ENCODE data around the gene ARHGAP12. TPM values are rescaled to one million over a fixed set of nuclear protein-coding genes. Genes with fewer than 3 reads are reported as not detected.
A peak's percentile ranks its signal among the peaks of the same experiment; 100 is the strongest.

The ARHGAP12 gene, protein sequence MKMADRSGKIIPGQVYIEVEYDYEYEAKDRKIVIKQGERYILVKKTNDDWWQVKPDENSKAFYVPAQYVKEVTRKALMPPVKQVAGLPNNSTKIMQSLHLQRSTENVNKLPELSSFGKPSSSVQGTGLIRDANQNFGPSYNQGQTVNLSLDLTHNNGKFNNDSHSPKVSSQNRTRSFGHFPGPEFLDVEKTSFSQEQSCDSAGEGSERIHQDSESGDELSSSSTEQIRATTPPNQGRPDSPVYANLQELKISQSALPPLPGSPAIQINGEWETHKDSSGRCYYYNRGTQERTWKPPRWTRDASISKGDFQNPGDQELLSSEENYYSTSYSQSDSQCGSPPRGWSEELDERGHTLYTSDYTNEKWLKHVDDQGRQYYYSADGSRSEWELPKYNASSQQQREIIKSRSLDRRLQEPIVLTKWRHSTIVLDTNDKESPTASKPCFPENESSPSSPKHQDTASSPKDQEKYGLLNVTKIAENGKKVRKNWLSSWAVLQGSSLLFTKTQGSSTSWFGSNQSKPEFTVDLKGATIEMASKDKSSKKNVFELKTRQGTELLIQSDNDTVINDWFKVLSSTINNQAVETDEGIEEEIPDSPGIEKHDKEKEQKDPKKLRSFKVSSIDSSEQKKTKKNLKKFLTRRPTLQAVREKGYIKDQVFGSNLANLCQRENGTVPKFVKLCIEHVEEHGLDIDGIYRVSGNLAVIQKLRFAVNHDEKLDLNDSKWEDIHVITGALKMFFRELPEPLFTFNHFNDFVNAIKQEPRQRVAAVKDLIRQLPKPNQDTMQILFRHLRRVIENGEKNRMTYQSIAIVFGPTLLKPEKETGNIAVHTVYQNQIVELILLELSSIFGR
- total RNA-seq (19.2 and 19.3 TPM in 2 replicates), polyA plus RNA-seq (3.7 and 5.8 TPM in 2 replicates), polyA minus RNA-seq (12.4 and 12.6 TPM in 2 replicates), Bru-seq, nascent RNA (percentile 86 among the genes with signal in this experiment), BruChase-seq, experiment 1, labeled RNA remaining after a 6-hour chase (percentile 63 among the genes with signal in this experiment), BruChase-seq, experiment 2, labeled RNA remaining after a 2-hour chase (percentile 84 among the genes with signal in this experiment)
- polyA plus RNA-seq (2011; cell fraction: cytosol; rRNA removed) = 5.7 TPM in 2 replicates
- polyA plus RNA-seq (2011; cell fraction: nucleus; rRNA removed) = 22.2 and 27.5 TPM in 2 replicates
- 14.0 TPM in 2 replicates for polyA plus RNA-seq (2012)
- 6.5 TPM for polyA minus RNA-seq (2011; cell fraction: cytosol; rRNA and poly(A)+ RNA removed)
- polyA minus RNA-seq (2011; cell fraction: nucleus; rRNA and poly(A)+ RNA removed) = 28.8 and 36.9 TPM in 2 replicates
- long read RNA-seq, full-length matches to known transcripts = 2 of 6 reads
- long read RNA-seq, partial matches to known transcripts = 2 of 6 reads
- long read RNA-seq, other reads (novel, unspliced or antisense) = 2 of 6 reads

- Histone ChIP-seq H3K9me1 (replicated peaks; ENCODE audit: control insufficient read depth, extremely low read depth, insufficient read depth, low read length) (no peaks in the 10 kb centered on the region), H3K9me3 (replicated peaks; ENCODE audit: control insufficient read depth, insufficient read depth, low read length) (no peaks in the 10 kb centered on the region), H3K79me2 (ENCODE audit: control insufficient read depth, insufficient read depth, low read length) (peaks cover 31% of the 10 kb centered on the region), H3K9ac (replicated peaks; ENCODE audit: extremely low read depth, insufficient read depth, low read length) (peak within 1 kb of the TSS; percentile 80), H4K20me1 (replicated peaks; ENCODE audit: control insufficient read depth, extremely low read depth, insufficient read depth, low read length) (peaks cover 2% of the 10 kb centered on the region), H2AFZ (ENCODE audit: low read depth, low read length) (peak within 1 kb of the TSS; percentile 98), H3K4me1 (ENCODE audit: control insufficient read depth, extremely low read depth, insufficient read depth, low read length) (peaks cover 26% of the 10 kb centered on the region), H3K27me3 (ENCODE audit: control insufficient read depth in 2 of 2, insufficient read depth in 2 of 2, low read length in 2 of 2) (no peaks in the 10 kb centered on the region), H3K4me2 (ENCODE audit: insufficient read depth, low read length) (peak within 1 kb of the TSS; percentile 96), H3K4me3 (replicated peaks in 1 of 3; ENCODE audit: insufficient read depth in 1 of 3, low read depth in 1 of 3, low read length in 3 of 3) (peak within 1 kb of the TSS; percentile 74 to 90 (median 80)), H3K36me3 (ENCODE audit: control insufficient read depth in 2 of 2, extremely low read depth in 1 of 2, insufficient read depth in 2 of 2, low read length in 2 of 2) (no peaks in the 10 kb centered on the region), H3K27ac (ENCODE audit: insufficient read depth, low read depth, low read length) (peak within 1 kb of the TSS; percentile 70)
- intact Hi-C loops (cut with micrococcal nuclease) (loop anchor here (1.0 to 5.0 kb wide), 4 partner anchors 13 to 79 kb away; no protein-coding TSS in a partner anchor), dilution Hi-C loops (cut with MboI; ENCODE audit: extremely low pct_ligation_motif_present, low sequenced_read_pairs) (no loop called here)
- DNase-seq (ENCODE audit: low read depth, low spot score) (peak; percentile 89), FAIRE-seq (peak; percentile 26)
- BruUV-seq (replicated peaks) = no TSS peak
- POLR2A ChIA-PET = interaction anchor here (1.2 to 1.6 kb wide), 2 partner anchors 67 to 76 kb away, joined by 4 to 6 read pairs; no protein-coding TSS in a partner anchor
- CTCF ChIA-PET = interaction anchor here (1.3 to 5.5 kb wide), 7 partner anchors 8 to 76 kb away, joined by 3 to 80 read pairs (median 7); no protein-coding TSS in a partner anchor
- TF ChIP-seq CTCF (IDR thresholded peaks at IDR 0.05; ENCODE audit: extremely low read depth in 1 of 2, insufficient read depth in 1 of 2, low read depth in 1 of 2, low read length in 2 of 2) = no peak
- no peak for TF ChIP-seq JUN (IDR thresholded peaks at IDR 0.05; ENCODE audit: borderline replicate concordance, insufficient read depth, insufficient read length, low read depth)
- TF ChIP-seq POLR2A (IDR thresholded peaks at IDR 0.05; ENCODE audit: low read depth, low read length) = peak; percentile 54
- no peak for TF ChIP-seq GATA2 (IDR thresholded peaks at IDR 0.05; ENCODE audit: insufficient read depth, insufficient read length, low read depth, low read length)
Measured at GRCh38 chr10:31928549-31929260, at the start of gene ARHGAP12. Gene ARHGAP12, minus strand, starts transcription at chr10:31928831. Its CDS starts 19,976 bp downstream, at chr10:31908855.

All from endothelial cell of umbilical vein (primary cell).